A673 (cell line): ENCODE results near the gene TM9SF2. TPM values are rescaled to one million over a fixed set of nuclear protein-coding genes. Genes with fewer than 3 reads are reported as not detected.

ENCODE experiments used
- BruUV-seq: library from RNA; stranded (reverse); fragments of 400-500 nt; replicated peaks from 2 replicates; lab custom pipeline; 2021; lab: Mats Ljungman, UMichigan
- CTCF ChIA-PET: fragments of 300-600 bp; sonication (Branson Sonifier 250); formaldehyde crosslinking; loops from one replicate; lab custom pipeline; 2022; ENCODE audit warnings: antibody characterized with exemption; lab: Charles Lee
- POLR2A ChIA-PET: fragments of 300-600 bp; sonication (Branson Sonifier 250); formaldehyde crosslinking; loops from one replicate; lab custom pipeline; 2022; ENCODE audit warnings: antibody characterized with exemption; ENCODE audit not compliant: low non-redundant PET; lab: Charles Lee
- DNase-seq: peaks from one replicate; pipeline ENCODE4 v3.0.0-alpha.2; 2015; ENCODE audit warnings: low spot score
- H3K27ac ChIP-seq: fragments of 200-600 bp; sonication (generic); 2 replicates; pipeline ENCODE4 v1.5.1; 2016; ENCODE audit warnings: mixed run types, low read depth, mild to moderate bottlenecking, mixed read lengths, antibody characterized with exemption, low read length; ENCODE audit not compliant: poor library complexity, severe bottlenecking
- H3K27me3 ChIP-seq: fragments of 200-600 bp; sonication (generic); replicated peaks from 2 replicates; pipeline ENCODE4 v1.6.1; 2017; ENCODE audit warnings: mixed run types, low read depth, mild to moderate bottlenecking, mixed read lengths, antibody characterized with exemption, low read length; ENCODE audit not compliant: insufficient read depth, poor library complexity
- H3K36me3 ChIP-seq: fragments of 200-600 bp; sonication (generic); 2 replicates; pipeline ENCODE4 v1.6.1; 2016; ENCODE audit warnings: mixed run types, mild to moderate bottlenecking, mixed read lengths, antibody characterized with exemption, low read length; ENCODE audit not compliant: insufficient read depth, poor library complexity, severe bottlenecking
- H3K4me1 ChIP-seq: fragments of 200-600 bp; sonication (generic); 2 replicates; pipeline ENCODE4 v1.6.1; 2017; ENCODE audit warnings: mixed run types, mild to moderate bottlenecking, mixed read lengths, antibody characterized with exemption, low read length; ENCODE audit not compliant: insufficient read depth, poor library complexity, severe bottlenecking
- H3K4me3 ChIP-seq: fragments of 200-600 bp; sonication (generic); 2 replicates; pipeline ENCODE4 v1.5.1; 2016; ENCODE audit warnings: low read depth, mixed run types, mild to moderate bottlenecking, mixed read lengths, low read length; ENCODE audit not compliant: poor library complexity, severe bottlenecking
- H3K9me3 ChIP-seq: fragments of 200-600 bp; sonication (generic); 2 replicates; pipeline ENCODE4 v1.6.1; 2016; ENCODE audit warnings: mixed run types, low read depth, mild to moderate bottlenecking, mixed read lengths, antibody characterized with exemption, low read length; ENCODE audit not compliant: poor library complexity, severe bottlenecking
- EZH2 ChIP-seq: fragments of 200-600 bp; sonication (generic); IDR thresholded peaks from 2 replicates; pipeline ENCODE4 v1.6.1; 2017; ENCODE audit warnings: borderline replicate concordance, low read depth, mild to moderate bottlenecking, mixed read lengths, antibody characterized with exemption, low read length; ENCODE audit not compliant: poor library complexity, severe bottlenecking
- intact Hi-C: fragments of 100-400 bp; cut with micrococcal nuclease; formaldehyde crosslinking; loops from one replicate; pipeline ENCODE4 v1.10.0; 2022; ENCODE audit not compliant: unreplicated experiment
- total RNA-seq: library from RNA; stranded (reverse); gene quantifications from 2 replicates; pipeline ENCODE4 v1.2.3, GENCODE V29; 2021
- TF ChIP-seq, protein P1 (sequence below): fragments of 300-800, 200-600 bp; sonication (generic); conservative IDR thresholded peaks from 2 replicates; pipeline ENCODE4 v1.5.1; 2017; ENCODE audit warnings: low read depth, mild to moderate bottlenecking, antibody characterized with exemption, low read length, moderate library complexity, mixed read lengths

The TM9SF2 gene
- total RNA-seq, 1 experiment from 2014 or later = 96.3 TPM

DNA sequence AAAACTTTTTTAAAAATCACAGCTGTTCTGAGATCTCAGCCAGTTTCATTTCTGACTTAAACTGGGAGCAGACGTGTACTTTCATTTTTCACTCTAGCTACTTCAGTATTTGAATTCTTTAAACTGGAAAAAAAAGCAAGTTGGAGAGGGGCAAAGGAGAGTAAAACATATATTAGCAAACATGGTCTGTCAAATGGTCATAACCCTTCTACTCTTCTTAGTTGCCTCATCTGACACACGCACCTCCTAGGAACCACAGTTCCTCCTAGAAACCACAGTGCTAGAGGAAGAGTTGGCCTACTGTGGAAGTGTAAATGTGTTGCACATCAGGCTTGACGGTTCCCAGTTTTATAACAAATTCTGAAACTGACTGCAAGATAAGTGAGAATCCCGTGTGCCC, 47.2 kb downstream of the TM9SF2 start:
- CTCF ChIA-PET = no interaction called here
- no peak overlapping the region for H3K27ac ChIP-seq
- TF ChIP-seq, protein P1, sequence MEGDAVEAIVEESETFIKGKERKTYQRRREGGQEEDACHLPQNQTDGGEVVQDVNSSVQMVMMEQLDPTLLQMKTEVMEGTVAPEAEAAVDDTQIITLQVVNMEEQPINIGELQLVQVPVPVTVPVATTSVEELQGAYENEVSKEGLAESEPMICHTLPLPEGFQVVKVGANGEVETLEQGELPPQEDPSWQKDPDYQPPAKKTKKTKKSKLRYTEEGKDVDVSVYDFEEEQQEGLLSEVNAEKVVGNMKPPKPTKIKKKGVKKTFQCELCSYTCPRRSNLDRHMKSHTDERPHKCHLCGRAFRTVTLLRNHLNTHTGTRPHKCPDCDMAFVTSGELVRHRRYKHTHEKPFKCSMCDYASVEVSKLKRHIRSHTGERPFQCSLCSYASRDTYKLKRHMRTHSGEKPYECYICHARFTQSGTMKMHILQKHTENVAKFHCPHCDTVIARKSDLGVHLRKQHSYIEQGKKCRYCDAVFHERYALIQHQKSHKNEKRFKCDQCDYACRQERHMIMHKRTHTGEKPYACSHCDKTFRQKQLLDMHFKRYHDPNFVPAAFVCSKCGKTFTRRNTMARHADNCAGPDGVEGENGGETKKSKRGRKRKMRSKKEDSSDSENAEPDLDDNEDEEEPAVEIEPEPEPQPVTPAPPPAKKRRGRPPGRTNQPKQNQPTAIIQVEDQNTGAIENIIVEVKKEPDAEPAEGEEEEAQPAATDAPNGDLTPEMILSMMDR = no peak
- no peak for TF ChIP-seq EZH2
- peaks cover 41% of the 10 kb centered on the region for H3K36me3 ChIP-seq
- no TSS peak for BruUV-seq
- H3K4me3 ChIP-seq = no peak overlapping the region
- POLR2A ChIA-PET = no interaction called here
- no peak for DNase-seq
- H3K9me3 ChIP-seq = no peaks in the 10 kb centered on the region
- no peaks in the 10 kb centered on the region for H3K27me3 ChIP-seq
- H3K4me1 ChIP-seq = no peaks in the 10 kb centered on the region
- intact Hi-C loops = no loop called here

DNA sequence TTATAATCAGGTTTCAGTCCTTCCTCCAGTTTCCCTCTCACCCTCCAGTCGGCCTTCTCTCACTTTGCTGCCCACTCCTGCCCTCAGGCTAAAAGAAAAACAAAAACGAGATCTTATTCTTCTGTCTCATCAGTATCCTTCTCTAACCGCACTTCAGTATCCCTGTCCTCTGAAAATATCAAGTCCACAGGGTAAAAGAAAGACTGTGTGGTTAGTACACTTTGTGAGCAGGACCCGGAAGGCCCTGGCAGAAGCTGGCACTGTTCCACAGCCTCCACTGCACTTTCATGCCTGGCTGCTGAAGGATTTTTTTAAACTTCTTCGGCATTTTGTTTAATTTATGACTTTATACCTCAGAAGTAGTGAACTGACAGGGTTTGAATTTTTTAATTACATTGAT, 51.8 kb downstream of the TM9SF2 start:
- intact Hi-C loops = no loop called here
- BruUV-seq = no TSS peak

DNA sequence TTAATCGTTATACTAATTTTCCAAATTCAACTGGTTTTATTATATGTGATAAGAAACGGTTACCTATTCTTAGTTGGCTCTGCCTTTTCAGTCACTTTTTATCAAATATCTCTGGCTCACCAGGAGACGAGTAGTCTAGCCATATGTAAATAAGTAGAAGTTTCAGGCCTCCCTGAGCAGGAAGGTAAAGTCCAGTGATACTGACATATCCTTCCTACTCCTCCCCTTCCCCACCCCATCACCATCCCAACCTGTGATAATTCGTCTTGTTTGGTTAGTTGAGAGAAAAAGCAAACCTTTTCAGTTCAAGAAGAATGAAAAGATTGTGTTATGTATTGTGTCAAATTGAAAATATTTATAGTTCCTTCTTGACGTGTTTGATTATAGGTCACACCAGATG, 53.9 kb downstream of the TM9SF2 start:
- TF ChIP-seq EZH2 = no peak
- TF ChIP-seq, protein P1 = no peak
- no peaks in the 10 kb centered on the region for H3K27me3 ChIP-seq
- no TSS peak for BruUV-seq
- H3K4me3 ChIP-seq = no peak overlapping the region
- ChIA-PET CTCF (no interaction called here), POLR2A (no interaction called here)
- no peaks in the 10 kb centered on the region for H3K9me3 ChIP-seq
- H3K27ac ChIP-seq = no peak overlapping the region
- DNase-seq = no peak
- no peaks in the 10 kb centered on the region for H3K4me1 ChIP-seq
- H3K36me3 ChIP-seq = peaks cover 22% of the 10 kb centered on the region
- intact Hi-C loops = no loop called here

More for the DNA sequence above, 51.8 kb downstream of the TM9SF2 start:
- Histone ChIP-seq H3K4me3 (no peak overlapping the region), H3K27ac (no peak overlapping the region), H3K36me3 (peaks cover 27% of the 10 kb centered on the region), H3K9me3 (no peaks in the 10 kb centered on the region), H3K4me1 (no peaks in the 10 kb centered on the region), H3K27me3 (no peaks in the 10 kb centered on the region)
- CTCF ChIA-PET = no interaction called here
- POLR2A ChIA-PET = no interaction called here
- TF ChIP-seq EZH2 = no peak
- TF ChIP-seq, protein P1 = no peak
- DNase-seq = no peak
